GM12865 (cell line): ENCODE data around the gene TUFM.

Source experiments
- DNase-seq: peaks from one replicate; pipeline ENCODE4 v3.0.0; 2010; ENCODE audit warnings: low read depth
- H3K4me3 ChIP-seq: 2 replicates; pipeline ENCODE4 v1.5.1; 2011; ENCODE audit warnings: mild to moderate bottlenecking, low read depth, low read length, control low read depth
- CTCF ChIP-seq: IDR thresholded peaks from 2 replicates; pipeline ENCODE4 v1.5.1; 2011; ENCODE audit warnings: low read length, control low read depth, low read depth, inconsistent platforms; ENCODE audit not compliant: insufficient read depth; ENCODE audit errors: missing control alignments

TUFM gene

GRCh38 chr16:28878083-28878926 is 32.2 kb upstream of the TUFM start, which contains the start of gene ATP2A1:
Gene ATP2A1, plus strand, starts transcription at chr16:28878488. Its CDS starts 184 bp downstream, at chr16:28878672.
- DNase-seq = no peak
- H3K4me3 ChIP-seq = peak within 1 kb of the TSS; percentile 73
- no peak for TF ChIP-seq CTCF

GRCh38 chr16:28877655-28878000 is 31.5 kb upstream of the TUFM start:
- no peak for TF ChIP-seq CTCF
- DNase-seq = no peak

GRCh38 chr16:28876973-28877654 is 31.0 kb upstream of the TUFM start:
- peak; percentile 1 for TF ChIP-seq CTCF
- H3K4me3 ChIP-seq = no peak overlapping the region
- peak; percentile 48 for DNase-seq

More at GRCh38 chr16:28877655-28878000, 31.5 kb upstream of the TUFM start:
- no peak overlapping the region for H3K4me3 ChIP-seq

GRCh38 chr16:28876019-28876659 is 30.0 kb upstream of the TUFM start:
- TF ChIP-seq CTCF = no peak
- no peak overlapping the region for H3K4me3 ChIP-seq
- no peak for DNase-seq

GRCh38 chr16:28875134-28876018 is 29.2 kb upstream of the TUFM start:
- TF ChIP-seq CTCF = no peak
- no peak overlapping the region for H3K4me3 ChIP-seq
- DNase-seq = no peak

GRCh38 chr16:28874406-28874805 is 28.3 kb upstream of the TUFM start:
- no peak for TF ChIP-seq CTCF
- H3K4me3 ChIP-seq = no peak overlapping the region
- DNase-seq = no peak
